Erythroblast (primary cell): ENCODE measurements around the gene SIX1.

Source experiments
- GATA1 ChIP-seq: IDR thresholded peaks from 2 replicates; pipeline ENCODE4 v1.6.1; 2011; ENCODE audit warnings: low read depth, mild to moderate bottlenecking, control low read depth, low read length, moderate library complexity
- POLR2A ChIP-seq: IDR thresholded peaks from 2 replicates; pipeline ENCODE4 v1.6.1; 2011; ENCODE audit warnings: mild to moderate bottlenecking, low read length

DNA sequence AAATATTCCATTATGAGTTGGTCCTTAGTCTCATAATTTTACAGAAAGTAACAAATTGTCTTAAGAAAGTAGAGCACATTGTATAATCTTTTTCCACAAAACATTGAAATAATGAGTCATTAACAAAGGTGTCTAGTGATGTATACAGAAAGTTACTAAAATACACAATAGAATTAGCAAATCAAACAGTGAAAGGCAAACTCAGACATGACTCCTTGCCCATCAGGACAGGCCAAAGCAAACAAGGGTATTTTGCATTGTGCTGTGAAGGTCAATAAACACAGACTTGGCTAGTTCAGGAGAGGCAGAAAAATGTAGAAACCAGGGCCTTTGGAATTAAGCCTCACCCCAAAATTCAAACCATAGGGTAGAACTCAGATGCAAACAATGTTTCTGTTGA, 37.6 kb upstream of the SIX1 start:
- TF ChIP-seq POLR2A (no peak), GATA1 (no peak)
